HG03342 (cell line): ENCODE measurements around the gene CACNG5.

Source experiments
- ATAC-seq: cut with Tn5 transposase; IDR thresholded peaks from one replicate; pipeline ENCODE4 v1.9.1; 2021; ENCODE audit warnings: mild to moderate bottlenecking, moderate library complexity; ENCODE audit not compliant: unreplicated experiment

Gene CACNG5

GRCh38 chr17:66834919-66835454, at the start of gene CACNG5:
TSS of gene CACNG5 (plus strand) at chr17:66835117. CDS start at chr17:66877333, 42,216 bp downstream.
- no peak for ATAC-seq

DNA sequence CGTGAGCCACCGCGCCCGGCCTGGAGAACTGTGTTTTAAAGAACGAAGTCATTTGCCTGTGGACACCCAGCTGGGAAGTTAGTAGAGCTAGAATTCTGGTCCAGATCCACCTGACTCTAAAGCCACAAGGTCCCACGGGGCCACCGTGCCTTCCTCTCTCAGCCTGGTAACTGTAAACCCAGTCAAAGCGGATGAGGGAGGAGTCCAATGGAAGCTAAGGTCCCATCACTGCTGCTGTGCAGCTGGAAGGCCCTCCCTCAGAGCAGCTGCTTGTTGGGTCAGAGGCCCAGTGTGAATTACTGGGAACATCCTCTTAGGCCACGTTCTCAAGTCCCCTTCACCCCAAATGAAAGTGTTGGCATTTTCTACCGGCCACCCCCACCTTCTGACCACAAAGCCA, 48.8 kb upstream of the CACNG5 start:
- no peak for ATAC-seq

DNA sequence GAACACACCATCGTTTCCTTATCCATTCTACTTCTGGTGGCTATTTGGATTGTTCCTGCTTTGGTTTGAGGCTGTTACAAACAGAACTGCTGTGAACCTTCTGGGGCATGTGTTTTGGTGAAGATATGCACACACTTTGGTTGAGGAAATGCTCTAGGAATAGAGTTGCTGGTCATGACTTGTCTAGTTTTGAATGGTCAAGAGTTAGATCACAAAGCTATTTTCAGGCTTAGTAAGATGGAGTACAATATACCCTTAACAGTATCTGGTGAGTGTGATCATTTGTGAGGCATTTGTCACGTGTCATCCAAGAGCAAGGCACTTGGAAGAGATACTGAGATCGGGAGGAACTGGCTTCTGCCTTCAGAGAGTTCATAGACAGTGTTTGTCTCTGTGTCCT, 47.0 kb upstream of the CACNG5 start:
- no peak for ATAC-seq

DNA sequence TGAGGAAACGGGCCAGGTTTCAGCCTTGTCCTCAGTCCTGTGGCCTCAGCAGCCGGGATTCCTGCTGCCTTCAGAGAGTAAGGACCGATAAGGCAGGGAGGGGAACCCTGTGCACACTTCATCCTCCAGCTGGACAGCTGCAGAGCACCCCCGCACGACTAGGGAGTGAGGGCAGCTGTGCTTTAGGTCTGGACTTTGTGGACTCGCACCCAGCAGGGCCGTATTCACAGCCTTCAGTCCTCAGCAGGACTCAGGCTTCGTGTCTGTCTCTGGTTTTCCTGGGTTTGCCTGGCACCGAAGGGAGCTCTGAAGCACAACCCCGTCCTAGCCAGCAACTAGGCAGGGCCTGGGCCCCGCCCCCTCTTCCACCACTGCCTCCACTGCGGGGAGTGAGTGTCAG, 45.8 kb upstream of the CACNG5 start:
- no peak for ATAC-seq

DNA sequence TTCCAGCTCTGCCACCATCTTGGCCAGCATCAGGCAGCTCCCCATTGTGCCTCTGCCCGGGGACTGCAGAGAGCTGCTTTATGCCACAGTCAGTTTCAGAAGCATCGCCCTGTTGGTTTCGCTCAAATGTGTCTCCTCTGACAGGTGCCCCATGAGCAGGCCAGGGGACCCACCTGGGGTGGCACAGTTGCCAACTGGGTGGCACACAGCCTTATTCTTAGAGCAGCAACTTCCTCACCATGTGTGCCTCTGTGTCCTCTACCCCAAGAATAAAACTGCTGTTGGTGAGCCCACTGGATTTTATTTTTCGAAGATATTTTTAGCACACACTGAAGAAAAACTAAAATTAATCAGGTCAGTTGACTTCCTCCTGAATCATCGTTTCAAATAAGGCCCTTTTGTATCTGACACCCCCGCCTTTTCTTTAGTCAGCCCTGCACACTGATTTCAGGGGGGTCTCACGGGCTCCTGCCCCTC, 44.9 kb upstream of the CACNG5 start:
- no peak for ATAC-seq

GRCh38 chr17:66790501-66791061, 44.3 kb upstream of the CACNG5 start:
- ATAC-seq, result no peak

DNA sequence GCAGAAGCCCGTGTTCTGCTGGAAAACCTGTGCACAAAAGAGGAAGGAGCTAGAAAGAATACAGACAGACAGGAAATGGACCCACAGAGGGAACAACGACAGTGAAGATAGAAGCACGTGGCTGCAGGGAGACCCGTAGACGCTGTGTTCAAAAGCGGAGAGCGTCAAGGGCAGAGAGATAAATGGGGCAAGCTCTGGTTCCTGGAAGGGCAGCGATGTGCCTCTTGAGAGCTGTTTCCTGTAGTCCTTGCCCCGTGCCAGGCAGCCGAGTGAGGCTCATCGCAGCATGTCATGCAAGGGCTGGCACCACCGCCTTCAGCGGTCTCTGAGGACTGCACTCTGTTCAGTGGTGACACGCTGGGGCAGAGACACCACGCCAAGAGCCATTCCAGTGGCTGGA, 43.6 kb upstream of the CACNG5 start:
- no peak for ATAC-seq

DNA sequence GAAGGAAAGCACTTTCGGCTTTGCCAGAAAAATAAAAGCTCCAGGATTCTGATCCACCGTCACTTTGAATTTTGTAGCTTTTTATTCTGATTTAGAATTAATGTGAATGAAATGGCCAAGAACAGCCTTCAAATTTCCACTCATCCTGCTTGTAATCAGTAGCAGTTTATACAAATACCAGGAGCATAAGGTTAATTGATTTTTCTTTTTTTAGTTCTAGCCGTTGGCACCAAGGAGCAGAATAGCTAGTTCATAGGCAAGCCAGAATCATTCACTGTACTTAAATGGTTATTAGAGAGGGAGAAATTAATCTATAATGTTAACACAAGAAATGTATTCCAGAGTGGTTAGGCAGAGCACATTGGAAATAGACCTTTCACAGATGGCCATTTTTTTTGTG, 41.1 kb upstream of the CACNG5 start:
- ATAC-seq, result no peak

DNA sequence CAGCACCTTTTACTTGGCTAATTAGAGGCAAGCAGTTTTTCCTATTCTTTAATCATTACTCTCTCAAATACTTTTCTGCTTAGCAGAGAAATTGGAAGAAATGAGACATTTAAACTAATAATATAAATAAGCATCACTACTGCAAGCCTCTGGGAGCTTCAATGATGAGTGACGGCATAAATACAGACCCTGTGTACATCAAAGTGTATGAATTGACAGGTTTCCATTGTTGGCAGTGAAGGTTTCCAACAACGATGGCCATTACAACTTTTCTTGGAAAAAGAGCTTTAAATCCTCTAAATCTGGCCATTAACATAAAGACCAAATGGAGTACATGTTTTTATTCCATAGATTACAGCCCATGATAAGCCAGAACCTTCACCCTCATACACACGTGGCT, 39.4 kb upstream of the CACNG5 start:
- ATAC-seq, result no peak

DNA sequence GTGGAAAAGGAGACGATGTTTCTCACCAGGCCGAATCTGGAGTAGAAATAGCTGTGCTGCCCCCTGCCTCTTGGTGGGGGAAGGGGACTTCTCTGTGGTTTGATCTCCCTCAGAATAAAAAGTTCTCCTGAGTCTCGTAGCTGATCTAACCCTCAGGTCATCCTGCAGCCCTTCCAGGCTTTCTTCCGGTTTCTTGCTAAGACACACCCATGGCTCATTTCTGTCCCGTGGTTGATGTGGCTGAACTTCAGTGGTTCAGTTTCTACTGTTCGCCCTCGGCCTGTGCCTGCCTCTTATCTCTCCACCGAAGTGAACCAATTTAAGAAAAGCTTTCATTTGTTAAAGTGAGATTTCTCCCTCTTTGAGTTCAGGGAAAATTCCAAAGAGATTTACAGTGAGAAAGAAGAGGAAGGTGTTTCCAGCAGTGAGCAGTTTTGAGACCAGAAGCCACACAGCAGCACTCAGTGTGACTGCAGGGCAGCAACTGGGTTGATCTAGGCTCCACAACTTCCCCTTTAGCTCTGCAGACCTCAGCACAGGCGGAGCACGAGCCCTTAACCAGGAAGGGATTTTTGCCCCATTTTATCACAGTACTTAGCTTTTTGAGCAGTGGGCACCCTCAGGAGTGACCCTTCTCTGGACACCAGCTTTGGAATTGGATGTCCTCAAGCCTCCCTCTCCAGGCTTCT, 34.9 kb upstream of the CACNG5 start:
- ATAC-seq, result no peak

DNA sequence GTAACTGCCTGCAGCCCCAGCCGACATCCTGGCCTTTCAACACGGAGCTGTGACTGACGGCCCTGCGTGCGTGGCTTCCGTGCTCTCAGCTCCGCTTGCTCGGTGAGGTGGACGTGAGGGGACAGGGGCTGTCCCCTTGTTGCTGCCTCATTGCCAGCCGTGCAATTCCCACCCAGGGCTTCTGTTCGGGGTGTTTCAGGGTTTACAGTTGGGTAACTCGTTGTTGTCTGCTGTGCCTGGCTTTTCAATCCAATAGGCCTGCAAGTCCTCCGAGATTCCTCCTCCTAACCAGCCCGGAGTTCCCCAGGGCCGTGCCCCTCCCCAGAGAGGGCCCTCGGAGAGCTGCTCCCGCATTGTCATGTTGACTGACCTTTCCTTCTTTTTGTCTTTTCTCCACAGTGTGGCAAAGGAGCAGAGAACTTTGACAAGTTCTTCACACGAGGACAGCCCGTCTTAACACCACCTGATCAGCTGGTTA, 31.4 kb upstream of the CACNG5 start:
- ATAC-seq, result no peak

- ATAC-seq, result no peak
These were observed 29.4 kb upstream of the CACNG5 start for GRCh38 chr17:66805567-66805966.

GRCh38 chr17:66807182-66807581, 27.7 kb upstream of the CACNG5 start:
- no peak for ATAC-seq

DNA sequence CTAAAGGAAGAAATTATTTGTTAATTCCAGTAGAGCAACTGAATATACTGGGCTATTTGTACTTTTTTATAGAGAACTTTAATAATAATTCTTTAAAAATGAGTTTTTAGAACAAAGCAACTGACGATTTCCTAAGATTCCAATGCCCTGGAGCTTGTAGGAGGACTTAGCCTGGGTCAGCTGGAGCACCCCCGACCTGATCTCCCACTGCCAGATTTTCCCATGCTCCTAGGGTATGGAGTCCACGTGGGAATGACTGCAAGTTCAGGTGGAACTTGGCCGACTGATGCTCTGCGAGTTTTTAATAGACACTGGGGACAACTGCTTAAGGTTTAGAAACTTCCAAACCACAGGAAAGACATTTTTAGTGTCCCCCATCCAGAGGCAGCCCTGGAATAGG, 25.5 kb upstream of the CACNG5 start:
- no peak for ATAC-seq

DNA sequence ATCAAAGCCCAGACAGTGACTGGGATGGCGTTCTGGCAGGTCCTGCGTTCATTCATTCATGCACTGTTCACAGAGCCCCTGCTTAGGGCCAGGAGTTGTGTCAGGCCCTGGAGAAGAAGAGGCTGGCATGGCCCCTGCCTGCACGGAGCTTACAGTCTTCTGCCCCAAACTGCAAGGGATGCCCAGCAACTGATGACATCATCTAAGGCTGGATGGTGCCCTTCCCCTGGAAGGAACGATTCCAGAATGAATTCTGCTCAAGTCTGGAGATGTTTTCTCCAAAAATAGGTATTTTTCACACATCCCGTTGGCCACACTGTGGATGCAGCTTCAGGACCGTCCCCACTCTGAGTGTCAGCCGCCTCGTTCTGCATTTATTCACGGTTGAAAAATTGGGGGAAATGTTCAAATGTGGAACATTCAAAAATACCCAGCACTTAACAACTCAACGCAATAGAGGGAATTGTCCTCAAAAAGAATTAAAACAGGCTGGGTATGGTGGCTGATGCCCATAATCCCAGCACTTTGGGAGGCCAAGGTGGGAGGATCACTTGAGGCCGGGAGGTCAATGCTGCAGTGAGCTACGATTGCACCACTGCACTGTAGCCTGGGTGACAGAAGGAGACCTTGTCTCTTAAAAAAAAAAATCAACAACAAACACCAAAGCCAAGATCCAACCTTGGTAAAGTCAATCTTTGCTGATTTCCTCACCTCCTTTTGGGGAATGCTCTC, 23.8 kb upstream of the CACNG5 start:
- no peak for ATAC-seq

DNA sequence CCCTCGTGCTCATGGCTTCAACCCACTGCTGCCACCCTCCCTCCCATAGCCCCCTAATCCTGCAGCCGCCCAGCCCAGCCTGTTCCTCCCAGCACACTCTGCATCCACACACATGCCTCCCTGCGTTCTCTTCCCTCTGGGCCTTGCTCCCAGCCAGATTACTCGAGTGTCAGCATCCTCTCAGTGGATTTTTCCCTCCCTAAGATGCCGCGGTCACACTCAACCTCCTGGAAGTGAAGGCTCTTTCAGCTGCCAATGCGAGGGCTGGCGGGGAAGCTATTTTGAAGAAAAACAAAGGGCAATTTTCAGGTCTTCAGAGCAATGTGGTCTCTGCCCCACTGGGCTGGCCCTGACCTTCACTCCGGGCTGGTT, 23.2 kb upstream of the CACNG5 start:
- no peak for ATAC-seq

- no peak for ATAC-seq
These were observed 22.3 kb upstream of the CACNG5 start for GRCh38 chr17:66812571-66812970.

GRCh38 chr17:66813296-66813695, 21.6 kb upstream of the CACNG5 start:
- ATAC-seq, result no peak

DNA sequence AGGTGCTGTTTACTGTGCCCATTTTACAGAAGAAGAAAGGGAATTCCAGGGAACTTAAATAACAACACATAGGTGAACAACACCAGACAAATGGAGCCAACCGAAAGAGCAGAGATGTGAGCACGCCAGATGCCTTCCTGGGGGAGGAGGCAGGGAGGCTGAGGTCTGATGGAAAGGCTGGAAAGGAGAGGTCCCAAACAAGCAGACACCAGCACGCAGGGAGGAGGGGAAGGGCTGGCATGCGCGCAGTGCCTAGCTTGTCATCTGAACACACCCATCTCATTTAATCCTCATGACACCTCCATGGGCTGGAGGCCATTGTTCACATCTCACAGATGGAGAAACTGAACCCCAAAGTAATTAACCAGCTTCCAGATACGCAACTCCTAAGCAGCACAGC, 20.9 kb upstream of the CACNG5 start:
- no peak for ATAC-seq

DNA sequence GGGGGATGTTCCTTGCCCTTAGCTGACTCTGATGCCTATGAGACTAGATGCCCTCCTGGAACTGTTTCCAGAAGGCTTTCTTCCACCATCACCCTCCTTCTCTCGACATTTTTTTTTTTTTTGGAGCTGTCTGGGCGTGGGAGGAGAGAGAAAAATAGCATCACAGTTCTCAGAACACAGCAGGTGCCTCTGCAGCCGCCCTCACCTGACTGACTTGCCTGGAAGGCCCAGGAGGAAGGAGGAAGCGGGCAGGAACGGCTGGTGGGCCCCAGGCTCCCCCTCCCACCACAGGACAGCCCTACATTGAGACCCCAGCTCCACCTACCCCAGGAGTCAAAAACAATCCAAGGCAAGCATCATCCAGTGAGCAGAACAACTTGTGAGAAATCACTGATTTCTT, 20.3 kb upstream of the CACNG5 start:
- ATAC-seq, result no peak

DNA sequence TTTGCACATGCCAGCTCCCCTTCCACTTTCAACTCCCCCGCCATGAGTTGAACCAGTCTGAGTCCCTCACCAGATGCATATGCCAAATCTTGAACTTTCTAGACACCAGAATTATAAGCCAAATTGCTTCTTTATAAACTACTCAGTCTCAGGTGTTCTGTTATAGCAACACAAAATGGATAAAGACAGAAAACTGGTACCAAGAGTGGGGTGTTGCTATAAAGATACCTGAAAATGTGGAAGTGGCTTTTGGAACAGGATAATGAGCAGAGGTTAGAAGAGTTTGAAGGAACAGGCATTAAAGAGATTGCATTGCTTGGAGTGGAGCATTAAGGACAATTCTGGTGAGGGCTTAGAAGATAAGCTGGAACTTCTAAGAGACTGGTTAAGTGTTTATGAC, 17.2 kb upstream of the CACNG5 start:
- ATAC-seq, result no peak

DNA sequence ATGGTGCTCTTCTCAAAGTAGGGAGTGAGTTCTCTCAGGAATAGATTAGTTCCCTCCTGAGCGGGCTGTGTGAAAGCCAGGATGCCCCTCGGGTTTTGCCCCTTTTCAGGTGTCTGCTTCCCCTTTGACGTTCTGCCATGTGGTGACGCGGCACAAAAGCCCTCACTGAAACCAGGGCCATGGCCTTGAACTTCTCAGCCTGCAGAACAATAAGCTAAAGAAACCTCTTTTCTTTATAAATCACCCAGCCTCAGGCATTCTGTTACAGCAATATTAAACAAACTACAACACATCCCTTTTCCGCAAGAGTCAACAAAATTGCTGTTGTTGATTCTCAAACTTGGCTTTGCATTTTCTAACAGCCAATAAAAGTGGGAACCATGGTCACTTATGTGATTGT, 15.5 kb upstream of the CACNG5 start:
- no peak for ATAC-seq
